Right renal pelvis (tissue), 4 donors: ENCODE measurements around the gene TBC1D22A. TPM values are rescaled to one million over a fixed set of nuclear protein-coding genes. Genes with fewer than 3 reads are reported as not detected.

Experiments used
- DNase-seq, 4 donors: peaks; one replicate each; pipeline ENCODE4 v3.0.0-alpha.2; 2013; ENCODE audit warnings: low read depth in 4 of 4, low spot score in 3 of 4, missing footprints in 1 of 4
- polyA plus RNA-seq, 4 donors: library from polyadenylated mRNA; unstranded; fragments of 120-200 nt; gene quantifications; one replicate each; pipeline ENCODE4 v1.2.1, GENCODE V29; 2013; ENCODE audit not compliant: insufficient read length in 4 of 4

Gene TBC1D22A
- polyA plus RNA-seq, 4 donors, result 17.8 to 19.7 (median 18.2) TPM

DNA sequence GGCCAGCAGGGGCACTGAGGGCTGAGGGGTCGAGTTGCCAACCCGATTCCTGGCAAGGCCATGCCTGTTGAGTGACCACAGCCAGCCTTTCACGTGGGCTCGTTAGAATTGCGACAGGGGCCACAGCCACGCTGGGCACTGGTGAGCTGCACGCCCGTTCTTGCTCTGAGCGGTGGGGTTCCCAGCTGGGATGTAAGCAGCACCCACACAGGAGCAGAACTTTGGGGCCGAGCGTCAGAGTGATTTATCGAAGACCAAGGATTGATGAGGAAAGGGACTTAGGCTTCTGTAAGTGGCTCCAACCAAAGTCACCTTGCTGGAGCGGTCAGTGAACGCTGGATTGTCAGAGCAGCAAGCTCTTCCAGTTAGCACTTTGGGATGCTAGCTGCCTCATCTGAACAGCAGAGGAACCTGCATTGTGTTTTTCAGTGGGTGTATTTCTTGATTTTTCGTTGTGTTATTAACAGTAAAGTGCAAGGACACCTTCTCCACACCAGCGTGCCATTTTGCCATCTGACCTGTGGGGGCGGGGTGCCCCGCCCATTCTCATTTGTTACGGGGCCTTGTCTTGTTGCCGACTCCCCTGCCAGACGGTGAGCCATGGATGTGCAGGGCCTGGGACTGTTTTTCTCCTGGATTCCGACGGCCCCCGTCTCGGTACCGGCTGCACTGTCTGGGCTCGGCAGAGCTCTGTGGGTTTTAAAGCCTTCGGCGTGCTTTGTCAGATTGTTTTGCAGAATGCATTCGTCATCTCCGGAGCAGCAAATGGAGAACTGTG lies 202.5 kb downstream of the TBC1D22A start:
- DNase-seq, result no peak

DNA sequence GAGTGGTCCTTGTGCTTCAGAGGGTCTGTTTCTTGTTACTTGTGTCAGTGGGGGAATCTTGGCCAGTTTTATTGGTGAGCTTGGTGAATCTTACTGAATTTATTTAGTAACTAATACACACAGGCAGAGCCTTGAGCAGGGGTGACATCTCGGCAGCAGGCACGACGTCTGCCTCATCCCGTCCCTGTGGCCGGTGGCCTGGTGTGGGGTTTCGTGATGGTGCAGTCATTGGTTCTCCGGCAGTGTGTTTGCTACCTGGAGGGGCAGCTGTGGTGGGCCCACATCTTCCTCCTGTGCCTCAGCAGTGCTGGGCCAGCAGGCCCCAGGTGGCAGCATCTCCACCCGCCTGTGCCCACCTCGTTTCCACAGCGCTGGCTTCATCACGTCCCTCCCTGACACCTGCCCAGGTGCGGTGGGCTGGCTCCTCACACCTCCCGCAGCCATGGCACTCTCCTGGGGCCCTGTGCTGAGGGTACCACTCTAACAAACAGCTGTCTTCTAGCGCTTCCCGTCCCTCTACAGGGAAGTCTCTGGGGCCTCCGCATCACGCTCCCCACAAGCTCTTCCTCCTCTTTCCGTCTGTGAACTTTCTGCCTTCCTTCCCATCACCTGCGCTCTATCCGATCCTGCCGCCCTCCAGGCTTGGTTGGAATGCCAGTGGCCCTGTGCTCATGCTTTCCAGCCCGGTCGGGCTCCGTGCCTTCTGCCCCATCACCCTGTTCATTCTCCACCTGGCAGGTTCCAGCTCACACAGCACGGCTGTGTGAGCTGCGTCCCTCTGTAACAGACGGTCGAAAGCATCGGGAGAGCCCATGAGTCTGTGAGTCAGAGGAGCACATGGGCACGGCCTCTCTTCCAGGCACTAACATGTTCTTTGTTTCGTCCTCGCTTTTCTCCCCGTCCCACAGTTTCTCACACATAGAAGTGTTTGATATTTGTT lies 203.4 kb downstream of the TBC1D22A start:
- no peak for DNase-seq

DNA sequence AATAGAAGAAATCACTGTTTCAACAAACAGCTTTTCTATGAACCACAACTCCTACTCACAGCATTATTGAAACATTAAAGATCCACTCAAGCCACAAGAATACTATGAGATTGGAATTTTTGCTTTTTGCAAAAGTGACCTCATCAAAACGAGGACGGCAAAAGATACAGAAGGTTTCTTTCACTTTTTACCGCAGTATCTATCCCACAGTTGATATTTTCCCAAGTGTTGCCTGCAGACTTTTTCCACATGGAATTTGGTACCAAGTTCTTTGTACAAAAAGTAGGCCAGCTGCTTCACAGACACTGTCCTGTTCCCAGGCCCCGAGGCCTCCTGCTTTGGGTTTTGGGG lies 204.0 kb downstream of the TBC1D22A start:
- DNase-seq, result no peak

DNA sequence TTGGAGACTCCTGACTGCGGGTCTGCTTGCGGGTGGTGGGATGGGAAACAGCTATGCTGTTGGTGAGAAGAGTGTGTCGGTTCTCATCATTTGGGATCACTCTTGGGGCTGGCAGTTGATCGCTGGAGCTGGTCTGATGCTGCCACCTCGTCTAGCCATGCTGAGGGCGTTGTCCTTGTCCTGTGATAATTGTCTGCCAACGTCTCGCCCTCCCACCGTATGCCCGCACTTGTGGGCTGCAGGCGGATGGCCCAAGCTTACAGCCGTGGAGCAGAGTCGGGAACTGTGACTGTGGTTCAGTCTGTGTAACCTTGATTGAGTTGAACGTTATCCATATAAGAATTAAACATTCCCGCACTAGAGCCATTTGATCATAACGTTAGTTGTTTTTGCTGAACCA lies 204.4 kb downstream of the TBC1D22A start:
- DNase-seq, result no peak

DNA sequence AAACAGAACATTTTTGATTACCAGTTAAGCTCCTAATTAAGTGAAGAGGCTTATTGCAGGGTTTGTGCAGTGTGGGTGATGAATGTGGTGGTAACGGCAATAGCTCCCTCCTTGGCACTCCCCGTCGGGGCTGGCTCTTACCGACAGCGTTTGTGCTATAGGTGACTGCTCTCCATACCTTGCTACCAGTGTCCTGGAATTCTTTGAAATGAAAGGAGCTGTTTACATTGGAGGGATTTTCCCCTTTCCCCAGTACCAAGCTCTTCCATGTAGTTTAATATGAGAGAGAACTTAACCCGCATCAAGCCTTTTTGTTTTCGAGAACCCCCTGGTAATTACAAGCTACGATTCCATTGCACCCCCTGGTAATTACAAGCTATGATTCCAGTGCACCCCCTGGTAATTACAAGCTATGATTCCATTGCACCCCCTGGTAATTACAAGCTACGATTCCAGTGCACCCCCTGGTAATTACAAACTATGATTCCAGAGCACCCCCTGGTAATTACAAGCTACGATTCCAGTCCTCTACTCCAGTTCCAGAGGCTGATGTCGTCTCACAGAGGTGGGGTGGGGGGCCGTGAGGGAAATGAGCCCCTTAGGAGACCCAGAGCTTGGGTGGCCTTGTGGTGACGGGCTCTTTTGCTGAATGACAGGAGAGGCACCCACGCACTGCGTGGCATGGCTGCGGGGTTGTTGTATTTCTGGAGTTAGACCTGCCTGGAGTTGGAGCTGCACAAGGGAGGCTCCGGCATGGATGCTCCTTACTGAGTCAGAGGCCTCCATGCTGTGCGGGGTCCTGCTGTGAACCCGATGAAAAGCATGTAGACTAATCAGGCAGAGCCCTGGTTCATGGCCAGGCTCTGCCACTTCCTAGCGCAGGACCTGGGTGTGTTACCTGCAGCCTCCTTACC lies 205.3 kb downstream of the TBC1D22A start:
- DNase-seq, result no peak

DNA sequence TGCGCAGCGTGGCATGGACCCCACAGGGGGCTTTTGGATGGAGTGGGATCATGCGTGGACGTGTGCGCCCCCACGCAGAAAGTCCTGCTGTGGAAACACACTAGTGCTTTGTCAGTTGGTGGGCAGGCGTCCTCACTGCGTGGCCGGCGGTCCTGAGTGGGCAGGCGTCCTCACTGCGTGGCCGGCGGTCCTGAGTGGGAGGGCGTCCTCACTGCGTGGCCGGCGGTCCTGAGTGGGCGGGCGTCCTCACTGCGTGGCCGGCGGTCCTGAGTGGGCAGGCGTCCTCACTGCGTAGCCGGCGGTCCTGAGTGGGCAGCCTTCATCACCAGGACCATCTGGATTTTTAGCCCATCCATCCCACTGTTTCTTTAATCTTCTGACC lies 205.9 kb downstream of the TBC1D22A start:
- DNase-seq, result no peak

DNA sequence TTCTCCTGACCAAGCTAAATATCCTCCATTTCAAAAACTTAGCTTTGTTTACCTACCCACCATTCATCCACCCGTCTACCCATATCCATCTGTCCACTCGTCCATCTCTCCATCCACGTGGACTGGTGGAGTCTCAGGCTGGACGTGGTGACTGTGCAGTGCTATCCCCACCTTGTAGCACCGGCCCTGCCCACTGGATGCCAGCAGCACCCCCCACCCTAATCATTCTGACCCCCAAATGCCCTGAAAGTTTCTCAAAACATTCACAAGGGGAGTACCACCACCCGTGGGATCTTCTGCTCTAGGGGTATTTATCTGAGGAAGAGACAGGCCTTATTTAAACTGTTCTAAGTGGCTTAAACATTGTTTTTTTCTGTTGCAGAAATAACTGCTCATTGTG lies 206.4 kb downstream of the TBC1D22A start:
- DNase-seq, result no peak

DNA sequence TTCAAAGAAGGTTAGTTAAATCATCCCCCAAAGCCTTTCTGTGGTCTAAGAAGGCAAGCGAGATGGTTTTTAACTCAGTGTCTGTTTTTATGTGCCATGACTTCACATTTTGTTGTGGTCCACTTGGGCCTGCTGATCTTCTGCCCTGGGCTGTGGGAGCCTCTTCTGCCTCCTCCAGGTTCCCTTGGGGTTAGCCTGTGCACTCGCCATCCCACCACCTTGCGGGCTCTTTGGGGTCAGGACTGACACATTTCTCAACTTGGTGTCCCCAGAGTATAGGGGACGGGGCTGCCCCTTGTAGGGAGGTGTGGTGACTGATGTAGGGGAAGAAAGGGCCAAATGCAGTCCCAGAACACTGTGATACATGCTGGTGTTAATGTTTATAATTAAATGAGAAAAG lies 207.0 kb downstream of the TBC1D22A start:
- no peak for DNase-seq

DNA sequence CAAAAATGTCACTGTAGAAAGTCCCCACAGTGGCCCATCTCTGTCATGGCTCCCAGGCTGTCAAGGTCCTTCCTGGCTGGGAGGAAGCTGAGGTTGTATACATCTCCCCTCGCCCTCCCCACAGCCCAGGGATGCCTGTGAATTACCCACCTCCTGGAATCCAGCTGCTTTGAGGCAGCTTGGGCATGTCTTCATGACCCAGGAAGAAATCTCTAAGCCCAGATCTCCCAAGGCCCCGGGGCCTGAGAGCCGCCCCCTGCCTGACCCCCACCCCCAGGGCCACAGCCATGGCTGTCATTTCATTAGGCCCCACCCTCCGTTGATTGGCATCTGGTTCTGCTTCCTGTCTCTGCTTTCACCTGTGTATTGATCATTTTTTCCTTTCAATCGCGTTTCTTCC lies 207.5 kb downstream of the TBC1D22A start:
- no peak for DNase-seq

DNA sequence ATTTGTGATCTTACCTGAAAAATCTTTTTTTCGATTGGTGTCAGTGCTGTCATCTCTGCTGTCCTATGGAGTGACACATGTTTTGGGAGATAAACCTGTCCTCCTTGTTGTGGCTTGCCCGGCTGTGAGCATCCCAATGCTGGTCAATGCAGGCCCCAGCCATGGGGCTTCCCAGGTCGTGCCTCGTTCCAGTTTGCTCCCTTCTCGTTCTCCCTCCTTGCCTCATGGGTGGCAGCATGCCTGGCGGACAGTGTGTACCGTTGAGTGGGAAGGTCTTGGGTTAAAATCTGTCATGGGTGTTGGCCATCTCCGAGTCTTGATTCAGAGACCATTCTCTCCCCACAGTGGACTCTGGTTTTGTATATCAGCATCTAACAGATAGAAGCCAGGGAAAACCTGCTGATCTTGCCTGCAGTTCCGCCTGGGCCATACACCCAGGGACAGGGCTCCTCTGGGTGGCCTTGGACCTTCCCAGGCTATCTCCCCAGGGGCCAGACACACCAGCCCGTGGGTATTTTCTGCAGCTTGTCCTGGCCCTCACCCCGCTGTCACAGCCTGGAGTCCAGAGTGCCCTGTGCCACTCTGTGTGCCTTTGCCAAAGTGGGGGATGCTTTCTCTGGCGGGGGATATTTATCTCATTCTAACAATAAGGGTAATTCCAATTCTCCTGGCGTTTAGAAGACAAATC lies 208.1 kb downstream of the TBC1D22A start:
- no peak for DNase-seq

DNA sequence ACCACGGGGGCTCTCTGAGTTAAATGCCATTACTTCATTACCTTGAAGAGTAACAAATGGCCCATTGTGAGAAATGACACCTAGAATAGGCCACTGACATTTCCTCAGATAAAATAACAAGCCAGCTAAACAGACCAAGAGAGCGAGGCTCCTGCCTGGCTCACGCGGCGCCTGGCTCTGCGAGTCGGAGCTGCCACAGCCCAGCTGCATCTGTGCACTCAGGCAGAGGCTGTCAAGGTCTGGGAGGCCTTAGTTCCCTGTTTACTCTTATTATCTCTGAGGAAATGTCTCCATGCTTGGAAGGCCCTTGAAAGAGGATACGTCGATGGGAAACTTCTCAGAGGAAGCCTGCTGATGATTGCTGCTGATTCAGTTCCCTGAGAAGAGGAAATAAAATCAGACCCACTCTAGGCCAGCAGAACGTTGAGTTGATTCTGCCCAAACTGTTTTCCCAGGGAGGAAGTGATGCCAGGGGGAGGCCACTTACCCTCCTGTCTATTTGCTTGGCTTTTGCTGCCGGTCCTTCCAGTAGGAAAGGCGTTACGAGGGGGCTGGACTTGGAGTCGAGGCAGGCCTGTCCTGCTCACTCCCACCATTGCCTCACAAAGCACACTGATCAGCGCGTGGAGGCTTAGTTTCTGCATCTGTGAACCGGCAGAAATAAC lies 208.8 kb downstream of the TBC1D22A start:
- DNase-seq, result peak in 3 of 4 donors; percentile 25 to 53 (median 51)

DNA sequence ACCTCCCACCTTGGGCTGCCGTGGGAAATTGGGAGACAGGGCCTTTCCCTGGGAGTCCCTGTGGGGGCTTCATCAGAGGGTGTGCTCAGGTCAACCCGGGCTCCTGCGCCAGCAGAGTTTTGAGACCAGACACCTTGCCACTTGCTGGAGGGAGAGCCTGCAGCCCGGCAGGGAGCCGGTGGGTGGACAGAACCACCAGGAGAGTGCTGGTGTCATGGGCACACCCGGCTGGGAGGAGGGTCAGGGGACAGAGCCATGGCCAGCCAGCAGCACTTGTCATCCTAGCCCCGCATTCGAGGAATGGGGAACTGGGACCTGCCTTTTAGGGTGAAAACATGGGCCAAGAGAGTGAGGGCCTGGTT lies 209.3 kb downstream of the TBC1D22A start:
- no peak for DNase-seq

DNA sequence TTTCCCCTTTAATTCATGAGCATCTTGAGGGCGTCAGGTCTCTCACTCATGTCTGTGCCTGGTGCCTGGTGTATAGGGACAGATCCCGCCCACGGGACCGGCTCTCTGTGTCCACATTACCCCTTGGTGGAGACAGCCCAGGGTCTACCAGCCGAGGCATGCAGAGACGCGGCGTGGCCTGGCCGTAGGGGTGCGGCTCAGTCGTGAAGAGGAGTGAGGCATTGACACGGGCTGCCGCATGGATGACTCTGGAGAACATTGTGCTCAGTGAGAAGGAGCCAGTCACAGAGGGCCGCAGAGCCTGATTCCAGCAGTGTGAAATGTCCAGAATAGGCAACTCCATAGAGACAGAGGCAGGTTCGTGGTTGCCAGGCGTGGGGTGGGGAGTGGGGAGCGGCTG lies 209.8 kb downstream of the TBC1D22A start:
- DNase-seq, result no peak

DNA sequence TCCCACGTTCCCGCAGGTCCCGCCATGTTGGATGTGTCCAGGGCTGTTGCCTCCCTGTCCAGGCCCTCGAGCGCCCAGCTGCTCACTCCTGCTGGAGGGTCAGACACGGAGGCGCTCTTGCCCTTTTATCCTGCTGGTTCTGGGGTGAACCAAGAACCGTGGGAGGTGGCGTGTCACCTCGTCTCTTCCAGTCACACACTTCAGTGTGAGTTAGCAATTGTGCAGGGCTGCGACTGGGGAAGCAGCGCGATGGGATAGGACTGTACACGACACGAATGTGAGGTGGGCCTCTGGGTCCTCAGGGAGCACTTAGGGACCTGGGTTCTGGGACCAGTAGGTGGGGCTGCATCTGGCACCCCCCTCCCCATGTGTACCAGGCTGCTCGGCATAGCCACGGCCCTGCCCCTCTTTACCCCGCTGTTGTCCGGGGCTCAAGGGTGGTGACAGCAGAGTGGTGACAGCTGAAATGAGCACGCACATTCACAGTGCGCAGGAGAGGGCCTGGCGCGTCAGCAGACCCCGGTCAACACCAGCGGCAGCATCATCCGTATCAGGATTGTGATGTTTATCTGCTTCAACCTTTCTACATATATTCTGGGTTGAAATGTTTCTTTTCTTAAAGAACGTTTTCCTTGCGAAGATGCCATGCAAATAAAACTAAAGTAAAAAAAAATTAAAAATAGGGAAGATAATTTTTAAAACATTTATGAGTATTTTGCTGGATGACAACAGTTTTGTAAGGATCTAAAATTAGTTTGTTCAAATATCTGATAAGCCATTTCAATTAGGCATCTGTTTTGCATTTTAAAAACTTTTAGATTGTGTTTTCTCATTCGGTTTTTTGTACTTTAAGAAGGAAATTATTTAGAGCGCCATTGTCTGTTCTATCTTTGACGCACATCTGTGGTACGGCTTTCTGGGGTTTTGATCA lies 210.7 kb downstream of the TBC1D22A start:
- no peak for DNase-seq

DNA sequence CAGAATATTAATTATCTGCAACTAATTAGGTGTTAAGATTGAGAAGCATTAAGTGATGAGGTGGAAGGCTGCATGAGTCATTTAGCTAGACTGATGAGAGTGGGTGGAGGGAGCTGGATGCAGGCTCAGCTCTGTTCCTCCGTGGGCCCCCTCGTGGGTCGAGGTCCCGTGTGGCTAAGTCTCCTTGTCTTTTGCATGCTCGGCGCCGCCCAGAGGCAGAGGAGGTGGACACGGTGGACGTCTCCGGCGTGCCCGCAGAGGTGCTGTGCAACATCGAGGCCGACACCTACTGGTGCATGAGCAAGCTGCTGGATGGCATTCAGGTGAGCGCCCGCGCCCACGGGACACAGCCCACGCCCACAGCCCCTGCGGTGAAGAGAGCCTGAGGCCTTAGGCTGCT lies 211.6 kb downstream of the TBC1D22A start:
- no peak for DNase-seq

DNA sequence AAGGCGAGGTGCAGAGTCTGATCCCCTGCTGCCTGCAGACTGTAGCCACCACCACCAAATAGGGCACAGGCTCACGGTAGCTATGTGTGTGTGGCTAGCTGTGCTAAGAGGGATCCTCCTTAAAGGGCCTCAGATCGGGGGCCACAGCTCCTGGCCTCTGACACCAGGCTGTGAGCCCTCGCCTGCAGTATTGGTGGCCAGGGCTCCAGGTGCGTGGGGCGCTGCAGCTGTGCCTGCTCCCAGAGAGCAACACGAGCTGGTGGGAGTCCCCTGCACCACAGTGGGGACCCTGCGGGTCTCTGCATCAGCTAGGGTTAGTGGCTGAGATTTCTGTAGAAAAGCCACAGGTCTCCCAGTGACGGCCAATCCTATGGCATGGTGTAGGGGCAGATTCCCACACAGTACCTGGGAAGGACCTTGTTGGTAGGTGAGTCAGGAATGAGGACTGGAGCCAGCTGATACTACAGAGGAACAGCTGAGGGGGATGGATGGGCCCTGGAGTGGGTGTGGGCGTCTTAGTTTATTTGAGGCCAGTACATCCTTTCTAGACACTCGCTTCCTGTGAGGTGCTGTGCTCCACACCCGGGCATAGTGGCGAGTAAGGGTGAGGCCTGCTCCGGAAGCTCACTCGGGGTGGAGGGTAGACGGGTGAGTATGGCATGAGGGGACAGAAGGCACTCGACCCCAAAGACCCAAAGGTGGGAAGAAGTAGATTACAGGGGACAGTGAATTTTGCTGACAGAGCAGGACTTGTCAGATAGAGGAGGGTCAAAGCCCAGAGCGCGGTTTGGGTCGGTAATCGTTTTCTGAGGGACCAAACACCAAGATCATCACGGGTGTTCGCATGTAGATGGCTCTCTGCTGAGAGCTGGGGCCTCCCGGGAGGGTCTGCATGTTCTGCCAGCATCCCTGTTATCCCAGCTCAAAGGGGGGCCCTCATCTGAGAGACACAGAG lies 212.5 kb downstream of the TBC1D22A start:
- no peak for DNase-seq

DNA sequence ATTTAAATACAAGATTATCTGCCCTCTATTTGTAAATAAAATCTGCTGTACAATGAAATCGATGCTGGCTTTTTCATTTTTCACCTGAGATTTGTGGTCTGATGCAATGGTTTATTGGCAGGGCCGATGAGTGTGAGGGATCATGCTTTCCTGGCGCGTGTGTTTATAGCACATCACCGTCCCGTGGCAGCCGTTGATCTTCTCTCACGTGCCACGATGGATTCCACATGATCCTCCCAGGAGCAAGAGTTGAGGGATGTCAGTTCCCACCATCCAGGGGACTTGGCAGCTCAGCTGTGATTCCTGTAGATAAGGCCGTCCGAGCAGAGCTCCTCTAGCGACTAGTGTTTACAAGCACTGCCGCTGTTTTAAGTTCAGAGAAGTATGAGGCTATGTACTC lies 213.7 kb downstream of the TBC1D22A start:
- DNase-seq, result no peak

DNA sequence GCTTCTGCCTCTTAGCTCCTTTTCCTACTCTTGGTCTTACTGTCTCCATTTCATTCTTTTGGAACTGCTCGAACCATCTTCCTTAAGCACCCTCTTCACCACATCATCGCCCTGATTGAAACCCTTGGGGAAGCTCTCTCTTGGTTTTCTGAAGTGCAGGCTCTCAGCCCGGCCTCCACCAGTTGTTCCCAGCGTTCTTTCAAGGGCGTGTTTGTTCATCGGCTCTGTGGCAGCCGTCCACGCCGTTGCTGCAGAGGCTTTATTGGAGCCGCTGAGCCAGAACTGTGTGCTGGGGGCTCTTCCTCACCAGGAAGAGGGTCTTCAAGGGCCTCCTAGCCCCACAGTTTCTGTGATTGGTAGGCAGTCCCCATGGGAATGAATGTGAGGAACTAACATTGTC lies 214.1 kb downstream of the TBC1D22A start:
- no peak for DNase-seq
